Astrocyte (in vitro differentiated cells and primary cell): Measurements from ENCODE around the gene SELENOK. TPM values are rescaled to one million over a fixed set of nuclear protein-coding genes. Genes with fewer than 3 reads are reported as not detected.

Source experiments
- DNase-seq: peaks from one replicate; pipeline ENCODE4 v3.0.0-alpha.2; 2010; ENCODE audit warnings: low read depth
- FAIRE-seq: peaks from 2 replicates; lab custom pipeline; 2011; peaks lifted over from hg19 to GRCh38; lab: Jason Lieb, UNC
- H2AFZ ChIP-seq: 2 replicates; pipeline ENCODE4 v1.6.0; 2012; ENCODE audit warnings: low read depth, low read length, inconsistent platforms
- H3K27ac ChIP-seq: 2 replicates; pipeline ENCODE4 v1.5.1; 2011; ENCODE audit warnings: low read depth, low read length, inconsistent platforms
- H3K27me3 ChIP-seq: 2 replicates; pipeline ENCODE4 v1.6.0; 2011; ENCODE audit warnings: low read length, inconsistent platforms; ENCODE audit not compliant: insufficient read depth
- H3K36me3 ChIP-seq: 2 replicates; pipeline ENCODE4 v1.5.1; 2011; ENCODE audit warnings: low read length, inconsistent platforms; ENCODE audit not compliant: insufficient read depth
- H3K4me1 ChIP-seq: 2 replicates; pipeline ENCODE4 v1.5.1; 2011; ENCODE audit warnings: low read length, inconsistent platforms; ENCODE audit not compliant: insufficient read depth
- H3K4me2 ChIP-seq: 2 replicates; pipeline ENCODE4 v1.6.0; 2012; ENCODE audit warnings: low read length, inconsistent platforms
- H3K4me3 ChIP-seq: 2 replicates; pipeline ENCODE4 v1.5.1; 2011; ENCODE audit warnings: low read depth, mild to moderate bottlenecking, low read length, inconsistent platforms; ENCODE audit not compliant: insufficient read depth
- H3K79me2 ChIP-seq: 2 replicates; pipeline ENCODE4 v1.6.0; 2012; ENCODE audit warnings: mild to moderate bottlenecking, low read length, inconsistent platforms; ENCODE audit not compliant: insufficient read depth
- H3K9ac ChIP-seq: 2 replicates; pipeline ENCODE4 v1.6.0; 2012; ENCODE audit warnings: mild to moderate bottlenecking, low read length, inconsistent platforms
- H3K9me3 ChIP-seq: 2 replicates; pipeline ENCODE4 v1.5.1; 2012; ENCODE audit warnings: low read depth, mild to moderate bottlenecking, low read length, inconsistent platforms; ENCODE audit not compliant: insufficient read depth
- H4K20me1 ChIP-seq: 2 replicates; pipeline ENCODE4 v1.6.0; 2012; ENCODE audit warnings: low read length, inconsistent platforms; ENCODE audit not compliant: insufficient read depth
- H3K27ac Mint-ChIP-seq: one replicate; pipeline ENCODE4 v1.8.0; 2021; ENCODE audit warnings: mild to moderate bottlenecking, mixed read lengths; ENCODE audit not compliant: unreplicated experiment
- H3K27me3 Mint-ChIP-seq: one replicate; pipeline ENCODE4 v1.8.0; 2021; ENCODE audit warnings: low read depth, mixed read lengths; ENCODE audit not compliant: unreplicated experiment
- H3K36me3 Mint-ChIP-seq: one replicate; pipeline ENCODE4 v1.8.0; 2021; ENCODE audit warnings: low read depth, mixed read lengths; ENCODE audit not compliant: unreplicated experiment
- H3K4me1 Mint-ChIP-seq: one replicate; pipeline ENCODE4 v1.8.0; 2021; ENCODE audit warnings: low read depth, mixed read lengths; ENCODE audit not compliant: unreplicated experiment
- H3K4me3 Mint-ChIP-seq: one replicate; pipeline ENCODE4 v1.8.0; 2021; ENCODE audit warnings: mild to moderate bottlenecking, moderate library complexity, mixed read lengths; ENCODE audit not compliant: unreplicated experiment
- H3K9me3 Mint-ChIP-seq: one replicate; pipeline ENCODE4 v1.8.0; 2021; ENCODE audit warnings: mild to moderate bottlenecking, mixed read lengths; ENCODE audit not compliant: unreplicated experiment
- EZH2 ChIP-seq: IDR thresholded peaks from 2 replicates; pipeline ENCODE4 v1.6.1; 2012; ENCODE audit warnings: mild to moderate bottlenecking, low read length, inconsistent platforms; ENCODE audit not compliant: insufficient read depth
- total RNA-seq: library from RNA; stranded (reverse); gene quantifications from 2 replicates; pipeline ENCODE4 v1.2.1, GENCODE V29; 2021
- TF ChIP-seq, protein P1 (sequence below): IDR thresholded peaks from 2 replicates; pipeline ENCODE4 v1.5.1; 2011; ENCODE audit warnings: low read depth, mild to moderate bottlenecking, inconsistent platforms, low read length, moderate library complexity; ENCODE audit not compliant: insufficient read depth

SELENOK gene
- total RNA-seq, 1 donor from 2014 or later: 43.7 TPM

DNA sequence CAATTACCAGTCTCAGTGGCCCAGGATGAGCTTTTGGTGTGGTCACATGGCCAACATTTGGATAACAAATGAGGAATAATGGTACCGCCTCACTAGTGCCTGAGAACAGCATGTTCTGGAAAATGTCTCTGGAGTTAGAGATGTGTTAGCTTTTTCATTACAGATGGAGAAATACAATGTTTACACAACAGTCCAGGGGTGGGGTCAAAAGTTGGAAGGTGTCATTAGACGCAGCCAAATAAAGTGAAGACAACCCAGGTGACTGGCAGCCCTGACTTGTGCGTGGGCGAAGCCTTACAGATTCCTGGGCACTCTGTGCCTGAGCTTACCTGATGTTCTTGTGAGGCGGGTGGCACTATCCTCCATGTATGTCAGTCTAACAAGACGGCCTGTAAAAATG lies 32.5 kb downstream of the SELENOK start:
- no peaks in the 10 kb centered on the region for H3K4me1 Mint-ChIP-seq
- Histone ChIP-seq H3K27ac (no peak overlapping the region), H3K27me3 (no peaks in the 10 kb centered on the region), H3K36me3 (peaks cover 2% of the 10 kb centered on the region), H3K4me1 (no peaks in the 10 kb centered on the region), H2AFZ (no peak overlapping the region), H3K4me3 (no peak overlapping the region), H3K4me2 (no peak overlapping the region), H4K20me1 (no peaks in the 10 kb centered on the region), H3K9ac (no peak overlapping the region), H3K9me3 (no peaks in the 10 kb centered on the region), H3K79me2 (no peaks in the 10 kb centered on the region)
- H3K4me3 Mint-ChIP-seq: no peak overlapping the region
- peaks cover 9% of the 10 kb centered on the region for H3K36me3 Mint-ChIP-seq
- H3K27me3 Mint-ChIP-seq: no peaks in the 10 kb centered on the region
- no peak overlapping the region for H3K27ac Mint-ChIP-seq
- FAIRE-seq (no peak), DNase-seq (no peak)
- H3K9me3 Mint-ChIP-seq: no peaks in the 10 kb centered on the region
- TF ChIP-seq EZH2: no peak
- TF ChIP-seq, protein P1, sequence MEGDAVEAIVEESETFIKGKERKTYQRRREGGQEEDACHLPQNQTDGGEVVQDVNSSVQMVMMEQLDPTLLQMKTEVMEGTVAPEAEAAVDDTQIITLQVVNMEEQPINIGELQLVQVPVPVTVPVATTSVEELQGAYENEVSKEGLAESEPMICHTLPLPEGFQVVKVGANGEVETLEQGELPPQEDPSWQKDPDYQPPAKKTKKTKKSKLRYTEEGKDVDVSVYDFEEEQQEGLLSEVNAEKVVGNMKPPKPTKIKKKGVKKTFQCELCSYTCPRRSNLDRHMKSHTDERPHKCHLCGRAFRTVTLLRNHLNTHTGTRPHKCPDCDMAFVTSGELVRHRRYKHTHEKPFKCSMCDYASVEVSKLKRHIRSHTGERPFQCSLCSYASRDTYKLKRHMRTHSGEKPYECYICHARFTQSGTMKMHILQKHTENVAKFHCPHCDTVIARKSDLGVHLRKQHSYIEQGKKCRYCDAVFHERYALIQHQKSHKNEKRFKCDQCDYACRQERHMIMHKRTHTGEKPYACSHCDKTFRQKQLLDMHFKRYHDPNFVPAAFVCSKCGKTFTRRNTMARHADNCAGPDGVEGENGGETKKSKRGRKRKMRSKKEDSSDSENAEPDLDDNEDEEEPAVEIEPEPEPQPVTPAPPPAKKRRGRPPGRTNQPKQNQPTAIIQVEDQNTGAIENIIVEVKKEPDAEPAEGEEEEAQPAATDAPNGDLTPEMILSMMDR: no peak

DNA sequence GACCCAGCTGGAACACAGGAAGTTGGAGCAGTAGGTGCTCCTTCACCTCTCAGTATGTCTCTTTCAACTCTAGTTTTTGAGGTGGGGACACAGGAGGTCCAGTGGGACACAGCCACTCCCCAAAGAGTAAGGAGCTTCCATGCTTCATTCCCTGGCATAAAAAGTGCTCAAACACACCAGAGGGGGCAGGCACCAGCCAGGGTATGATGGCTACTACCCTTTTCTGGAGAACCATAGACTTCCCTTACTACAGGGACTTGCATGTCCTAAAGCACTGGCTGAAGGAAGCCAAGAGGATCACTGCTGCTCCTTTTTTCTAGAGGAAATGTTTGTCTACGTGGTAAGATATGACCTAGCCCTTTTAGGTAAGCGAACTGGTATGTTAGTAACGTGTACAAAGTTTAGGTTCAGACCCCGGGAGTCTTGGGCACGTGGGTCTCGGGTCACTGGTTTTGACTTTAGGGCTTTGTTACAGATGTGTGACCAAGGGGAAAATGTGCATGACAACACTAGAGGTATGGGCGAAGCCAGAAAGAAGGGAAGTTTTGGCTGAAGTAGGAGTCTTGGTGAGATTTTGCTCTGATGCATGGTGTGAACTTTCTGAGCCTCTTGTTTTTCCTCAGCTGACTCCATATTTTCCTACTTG lies 33.4 kb downstream of the SELENOK start:
- no peaks in the 10 kb centered on the region for H3K27me3 Mint-ChIP-seq
- H3K36me3 Mint-ChIP-seq: peaks cover 7% of the 10 kb centered on the region
- no peak overlapping the region for H3K27ac Mint-ChIP-seq
- Histone ChIP-seq H3K36me3 (peaks cover under 1% of the 10 kb centered on the region), H3K27ac (no peak overlapping the region), H3K27me3 (no peaks in the 10 kb centered on the region), H3K79me2 (no peaks in the 10 kb centered on the region), H4K20me1 (no peaks in the 10 kb centered on the region), H3K9ac (no peak overlapping the region), H3K4me2 (no peak overlapping the region), H2AFZ (no peak overlapping the region), H3K4me1 (no peaks in the 10 kb centered on the region), H3K9me3 (no peaks in the 10 kb centered on the region), H3K4me3 (no peak overlapping the region)
- TF ChIP-seq EZH2: no peak
- TF ChIP-seq, protein P1: no peak
- no peak overlapping the region for H3K4me3 Mint-ChIP-seq
- FAIRE-seq (no peak), DNase-seq (no peak)
- H3K4me1 Mint-ChIP-seq: no peaks in the 10 kb centered on the region
- no peaks in the 10 kb centered on the region for H3K9me3 Mint-ChIP-seq

DNA sequence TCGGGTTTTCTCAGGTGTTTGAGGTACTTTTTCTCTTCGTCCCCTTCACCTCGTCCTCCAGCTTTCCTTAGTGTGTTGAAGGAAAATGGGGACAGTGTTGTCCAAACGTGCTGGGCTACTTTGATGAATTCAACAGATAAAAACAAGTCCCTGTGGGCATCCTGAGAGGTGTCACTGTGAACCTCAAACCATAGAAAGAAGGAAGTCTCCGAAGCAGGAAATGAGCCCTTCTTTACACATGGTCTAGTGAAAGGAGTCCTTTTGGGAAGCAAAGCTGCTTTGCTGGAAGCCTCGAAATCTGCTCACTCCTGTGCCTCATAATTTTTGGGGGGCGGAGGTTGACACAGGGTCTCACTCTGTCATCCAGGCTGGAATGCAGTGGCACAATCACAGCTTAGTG lies 34.7 kb downstream of the SELENOK start:
- Histone ChIP-seq H3K36me3 (no peaks in the 10 kb centered on the region), H3K4me3 (no peak overlapping the region), H3K9me3 (no peaks in the 10 kb centered on the region), H3K4me2 (no peak overlapping the region), H2AFZ (no peak overlapping the region), H3K9ac (no peak overlapping the region), H3K27me3 (no peaks in the 10 kb centered on the region), H3K4me1 (no peaks in the 10 kb centered on the region), H4K20me1 (no peaks in the 10 kb centered on the region), H3K27ac (no peak overlapping the region), H3K79me2 (no peaks in the 10 kb centered on the region)
- Mint-ChIP-seq H3K36me3 (peaks cover 7% of the 10 kb centered on the region), H3K27ac (no peak overlapping the region), H3K27me3 (peaks cover 10% of the 10 kb centered on the region), H3K4me1 (no peaks in the 10 kb centered on the region), H3K9me3 (no peaks in the 10 kb centered on the region), H3K4me3 (no peak overlapping the region)
- DNase-seq (no peak), FAIRE-seq (no peak)
- TF ChIP-seq EZH2: no peak
- TF ChIP-seq, protein P1: no peak
